Measurements from ENCODE around the gene COL9A3. TPM values are rescaled to one million over a fixed set of nuclear protein-coding genes. Genes with fewer than 3 reads are reported as not detected.

The COL9A3 gene
- total RNA-seq, 4 donors from 2014 or later: 6.0 to 223 (median 8.0) TPM

DNA sequence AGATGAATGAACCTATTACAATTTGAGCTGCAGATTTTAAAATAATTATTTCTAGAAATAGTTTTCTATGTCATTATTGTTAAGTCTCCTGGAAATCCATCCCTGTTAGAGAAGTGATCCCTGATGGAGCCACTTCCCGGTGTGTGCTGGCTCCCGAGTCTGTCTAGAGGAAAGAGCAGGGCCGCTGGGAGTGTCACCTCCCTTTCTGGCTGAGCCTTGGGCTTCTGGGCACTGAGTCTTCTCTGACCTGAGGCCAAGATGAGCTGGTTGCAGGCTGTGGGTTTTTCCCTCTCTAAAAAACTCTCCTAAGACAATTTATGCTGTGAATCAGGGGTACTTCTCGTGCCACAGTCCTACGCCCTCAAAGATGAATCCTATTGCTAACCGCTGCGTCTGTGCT is 73.6 kb downstream of the COL9A3 start:
- Histone ChIP-seq H3K9me3 (no peaks in the 10 kb centered on the region), H3K27me3 (no peaks in the 10 kb centered on the region), H3K36me3 (peaks cover 0 to 70% (median 35%) of the 10 kb centered on the region in 4 donors), H3K4me3 (no peak overlapping the region), H3K4me1 (peaks cover 4 to 12% (median 7%) of the 10 kb centered on the region in 4 donors), H3K27ac (no peak overlapping the region)
- in situ Hi-C loops (cut with MboI; ENCODE audit: low pct_ligation_motif_present in 1 of 4, low pct_unique_long_range_greater_than_20kb in 1 of 4, low sequenced_read_pairs in 3 of 4) (loop anchor here in 3 of 4 donors (5.0 to 25.0 kb wide), 2 partner anchors 122 kb away; partner anchors contain the start of gene BHLHE23 (in 2 of the 3)), intact Hi-C loops (cut with DNase I; ENCODE audit: low total_unique reads) (loop anchor here (5.0 kb wide), 1 partner anchor 463 kb away; the partner anchor contains the start of gene RBBP8NL)
- 95% methylated on average over 7 of the region's 7 CpGs; no CpG with 5 or more reads in 1 of the 2 donors for WGBS, 2 donors (ENCODE audit: low coverage in 1 of 2)
- no peak for TF ChIP-seq POLR2AphosphoS5 (IDR thresholded peaks at IDR 0.05)
- TF ChIP-seq POLR2A (IDR thresholded peaks at IDR 0.05): no peak
- TF ChIP-seq, protein P1, sequence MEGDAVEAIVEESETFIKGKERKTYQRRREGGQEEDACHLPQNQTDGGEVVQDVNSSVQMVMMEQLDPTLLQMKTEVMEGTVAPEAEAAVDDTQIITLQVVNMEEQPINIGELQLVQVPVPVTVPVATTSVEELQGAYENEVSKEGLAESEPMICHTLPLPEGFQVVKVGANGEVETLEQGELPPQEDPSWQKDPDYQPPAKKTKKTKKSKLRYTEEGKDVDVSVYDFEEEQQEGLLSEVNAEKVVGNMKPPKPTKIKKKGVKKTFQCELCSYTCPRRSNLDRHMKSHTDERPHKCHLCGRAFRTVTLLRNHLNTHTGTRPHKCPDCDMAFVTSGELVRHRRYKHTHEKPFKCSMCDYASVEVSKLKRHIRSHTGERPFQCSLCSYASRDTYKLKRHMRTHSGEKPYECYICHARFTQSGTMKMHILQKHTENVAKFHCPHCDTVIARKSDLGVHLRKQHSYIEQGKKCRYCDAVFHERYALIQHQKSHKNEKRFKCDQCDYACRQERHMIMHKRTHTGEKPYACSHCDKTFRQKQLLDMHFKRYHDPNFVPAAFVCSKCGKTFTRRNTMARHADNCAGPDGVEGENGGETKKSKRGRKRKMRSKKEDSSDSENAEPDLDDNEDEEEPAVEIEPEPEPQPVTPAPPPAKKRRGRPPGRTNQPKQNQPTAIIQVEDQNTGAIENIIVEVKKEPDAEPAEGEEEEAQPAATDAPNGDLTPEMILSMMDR (IDR thresholded peaks at IDR 0.05): no peak
- TF ChIP-seq EP300 (IDR thresholded peaks at IDR 0.05; ENCODE audit: low read depth): no peak
- no peak for DNase-seq

Small RNA genes within 50 kb of the gene (small RNA-seq; reads per million reads assigned to genes)
- 0 reads per million in 4 donors for gene DPH3P1

Other genes with a start within 250 kb of the COL9A3 start
- 100 to 1,000 TPM in 1 of 4 donors, 10 to 100 TPM in 3; 13.7 to 375 (median 60.0) TPM for gene SLCO4A1, start 174.5 kb upstream of the COL9A3 start, total RNA-seq
- gene NTSR1, start 108.2 kb upstream of the COL9A3 start, total RNA-seq: 10 to 100 TPM in 1 of 4 donors, 1 to 10 TPM in 3; 1.5 to 23.9 (median 4.7) TPM
- 10 to 100 TPM; 10.8 to 13.0 (median 11.9) TPM for gene MRGBP, start 20.6 kb upstream of the COL9A3 start, total RNA-seq
- 100 to 1,000 TPM in 1 of 4 donors, 10 to 100 TPM in 3; 55.2 to 137 (median 71.1) TPM for gene OGFR, start 12.2 kb upstream of the COL9A3 start, total RNA-seq
- gene TCFL5, start 44.8 kb downstream of the COL9A3 start, total RNA-seq: 10 to 100 TPM in 1 of 4 donors, 1 to 10 TPM in 3; 5.2 to 19.9 (median 5.9) TPM
- gene DIDO1, start 109.5 kb downstream of the COL9A3 start, total RNA-seq: 100 to 1,000 TPM in 1 of 4 donors, 10 to 100 TPM in 3; 68.3 to 135 (median 88.0) TPM
- gene GID8, start 121.1 kb downstream of the COL9A3 start, total RNA-seq: 10 to 100 TPM; 29.5 to 34.1 (median 31.7) TPM
- 10 to 100 TPM in 1 of 4 donors, 1 to 10 TPM in 3; 2.8 to 32.9 (median 4.6) TPM for gene SLC17A9, start 135.7 kb downstream of the COL9A3 start, total RNA-seq
- gene BHLHE23, start 189.9 kb downstream of the COL9A3 start, total RNA-seq: not detected

Measured in transverse colon (tissue), 4 donors.